NK-92 (cell line): ENCODE results near the gene YKT6.

Experiments
- DNase-seq: peaks from one replicate; lab custom pipeline; 2025; ENCODE audit not compliant: unreplicated experiment; lab: John Stamatoyannopoulos, UW

The YKT6 gene

DNA sequence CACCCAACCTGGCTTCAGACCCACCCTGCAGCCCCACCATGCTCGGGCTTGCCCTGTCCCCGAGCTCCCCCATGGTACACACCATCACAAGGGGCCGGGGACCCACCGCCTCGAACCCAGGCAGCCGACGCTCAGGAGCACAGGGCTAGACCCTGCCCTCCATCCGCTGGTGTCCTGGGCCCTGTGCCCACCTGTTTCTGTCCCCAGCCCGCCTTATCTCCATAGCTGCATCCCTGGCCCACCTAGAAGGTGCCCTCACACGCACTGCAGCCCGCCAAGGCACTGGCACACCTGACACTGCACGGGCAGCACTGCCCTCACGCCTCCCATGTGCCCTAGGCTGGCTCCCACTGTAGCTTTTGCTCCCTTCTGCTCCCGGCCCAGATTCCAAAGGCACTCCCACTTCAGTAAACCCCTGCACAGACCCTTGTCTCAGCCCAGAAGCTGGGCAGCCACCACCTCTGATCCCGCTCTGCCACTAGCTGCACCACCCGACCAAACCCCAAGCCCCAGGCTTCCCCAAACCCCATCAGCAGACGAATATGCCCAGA is 17.1 kb downstream of the YKT6 start:
- no peak for DNase-seq

- no peak for DNase-seq
These were observed 17.8 kb downstream of the YKT6 start for GRCh38 chr7:44218418-44219201.

GRCh38 chr7:44219371-44220045 is 18.7 kb downstream of the YKT6 start:
- DNase-seq: no peak

DNA sequence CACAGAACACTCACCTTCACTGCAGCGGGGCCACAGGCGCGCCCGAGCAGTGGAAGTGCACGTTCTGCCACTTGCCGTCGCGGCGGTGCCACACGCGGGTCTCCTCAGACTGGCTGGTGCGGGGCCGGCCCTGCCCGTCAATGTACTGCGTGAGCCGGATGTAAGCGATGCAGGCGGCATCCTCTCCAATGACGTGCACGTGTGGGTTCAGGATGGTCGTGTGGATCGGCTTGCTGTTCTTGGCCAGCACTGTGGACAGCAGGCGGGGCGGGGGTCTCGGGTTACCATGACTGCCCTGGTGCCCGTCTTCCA is 19.2 kb downstream of the YKT6 start:
- DNase-seq: no peak

DNA sequence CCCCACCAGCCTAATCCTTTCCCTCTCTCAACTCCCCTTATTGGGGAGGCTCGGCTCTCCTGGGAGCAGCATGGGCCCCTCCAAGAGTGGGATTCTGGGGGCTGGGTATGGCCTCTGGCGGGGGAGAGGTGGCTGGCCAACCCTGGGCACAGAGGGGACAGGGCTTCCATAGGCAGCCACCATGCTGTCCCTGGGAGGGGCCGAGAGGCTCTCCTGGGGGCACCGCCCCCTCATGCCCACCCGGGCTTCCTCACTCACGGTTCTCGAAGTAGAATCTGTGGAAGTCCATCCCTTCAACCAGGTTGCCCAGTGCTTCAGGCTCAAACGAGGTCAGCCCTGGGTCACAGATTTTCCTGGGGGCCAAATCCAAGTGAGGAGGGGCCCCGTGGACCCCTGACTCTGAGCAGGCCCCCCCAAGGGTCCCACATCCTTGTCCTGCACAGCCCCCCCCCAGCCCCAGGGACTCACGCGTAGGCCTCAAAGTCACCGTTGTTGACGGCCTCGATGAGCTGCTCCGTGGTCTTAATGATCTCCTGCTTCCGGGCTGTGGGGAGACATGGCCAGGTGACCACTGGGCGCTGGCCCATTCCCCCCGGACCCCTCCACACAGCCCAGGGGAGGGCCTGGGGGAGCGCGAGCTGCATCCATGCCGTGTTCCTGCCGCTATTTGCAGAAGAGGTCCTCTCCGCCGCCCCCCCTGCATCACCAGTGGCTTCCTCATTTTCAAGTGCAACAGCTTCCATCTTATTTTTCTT is 19.8 kb downstream of the YKT6 start:
- DNase-seq: no peak

- no peak for DNase-seq
These were observed 20.5 kb downstream of the YKT6 start for GRCh38 chr7:44221231-44221791.

- DNase-seq: no peak
These were observed 21.3 kb downstream of the YKT6 start for GRCh38 chr7:44222074-44222473.

DNA sequence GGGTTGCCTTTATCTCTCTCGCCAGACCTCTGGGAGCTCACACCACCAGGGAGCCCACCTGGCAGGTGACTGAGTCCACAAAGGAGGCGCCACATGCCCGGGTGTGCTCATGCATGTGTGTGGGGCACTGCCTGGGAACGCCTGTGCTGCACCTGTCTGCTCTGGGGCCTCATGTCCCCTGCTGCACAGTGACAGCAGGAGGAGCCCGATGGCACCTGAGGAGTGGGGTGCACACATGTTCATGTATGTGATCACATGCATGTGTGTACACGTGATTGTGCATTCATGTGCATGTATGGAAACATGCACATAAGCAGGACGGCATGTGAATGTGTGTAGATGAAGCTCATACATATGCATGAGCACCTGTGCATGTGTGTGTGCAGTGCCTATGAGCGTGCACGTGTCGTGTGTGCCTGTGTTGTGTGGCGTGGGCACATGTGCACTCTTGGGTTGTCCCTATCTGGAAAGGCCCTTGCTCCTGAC is 22.0 kb downstream of the YKT6 start:
- DNase-seq: no peak

DNA sequence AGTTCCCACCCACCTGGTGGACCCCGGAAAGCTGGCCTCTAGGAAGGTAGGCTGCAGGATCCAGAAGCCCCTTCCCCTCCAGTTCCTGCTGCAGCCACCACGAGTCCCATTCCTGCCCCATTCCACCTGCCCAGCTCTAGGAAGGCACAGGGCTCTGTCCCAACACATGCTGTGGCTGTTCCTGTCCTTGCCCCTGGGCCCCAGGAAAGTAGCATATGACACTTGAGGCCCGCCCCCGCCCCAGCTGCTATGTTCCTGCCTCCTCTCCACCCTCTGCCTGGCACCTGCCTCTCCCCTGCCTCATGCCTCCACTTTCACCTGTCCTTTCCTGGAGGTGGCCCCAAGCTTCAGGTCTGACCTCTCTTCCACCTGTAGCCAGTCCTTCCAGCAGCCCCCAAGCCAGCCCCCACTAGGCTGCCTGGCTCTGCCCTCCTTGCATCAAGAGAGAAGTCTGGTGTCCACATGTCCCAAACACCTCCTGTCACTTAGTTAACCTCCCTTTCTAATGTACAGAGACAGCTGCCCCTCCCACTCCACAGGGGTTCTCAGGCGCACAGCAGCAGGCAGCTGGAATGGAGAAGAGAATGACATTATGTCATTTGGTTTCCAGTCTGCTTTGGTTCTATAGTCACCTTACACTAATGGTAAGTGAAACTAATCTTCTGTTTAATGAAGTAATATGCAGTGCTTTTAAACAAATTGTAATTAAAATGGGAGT is 22.7 kb downstream of the YKT6 start:
- no peak for DNase-seq

DNA sequence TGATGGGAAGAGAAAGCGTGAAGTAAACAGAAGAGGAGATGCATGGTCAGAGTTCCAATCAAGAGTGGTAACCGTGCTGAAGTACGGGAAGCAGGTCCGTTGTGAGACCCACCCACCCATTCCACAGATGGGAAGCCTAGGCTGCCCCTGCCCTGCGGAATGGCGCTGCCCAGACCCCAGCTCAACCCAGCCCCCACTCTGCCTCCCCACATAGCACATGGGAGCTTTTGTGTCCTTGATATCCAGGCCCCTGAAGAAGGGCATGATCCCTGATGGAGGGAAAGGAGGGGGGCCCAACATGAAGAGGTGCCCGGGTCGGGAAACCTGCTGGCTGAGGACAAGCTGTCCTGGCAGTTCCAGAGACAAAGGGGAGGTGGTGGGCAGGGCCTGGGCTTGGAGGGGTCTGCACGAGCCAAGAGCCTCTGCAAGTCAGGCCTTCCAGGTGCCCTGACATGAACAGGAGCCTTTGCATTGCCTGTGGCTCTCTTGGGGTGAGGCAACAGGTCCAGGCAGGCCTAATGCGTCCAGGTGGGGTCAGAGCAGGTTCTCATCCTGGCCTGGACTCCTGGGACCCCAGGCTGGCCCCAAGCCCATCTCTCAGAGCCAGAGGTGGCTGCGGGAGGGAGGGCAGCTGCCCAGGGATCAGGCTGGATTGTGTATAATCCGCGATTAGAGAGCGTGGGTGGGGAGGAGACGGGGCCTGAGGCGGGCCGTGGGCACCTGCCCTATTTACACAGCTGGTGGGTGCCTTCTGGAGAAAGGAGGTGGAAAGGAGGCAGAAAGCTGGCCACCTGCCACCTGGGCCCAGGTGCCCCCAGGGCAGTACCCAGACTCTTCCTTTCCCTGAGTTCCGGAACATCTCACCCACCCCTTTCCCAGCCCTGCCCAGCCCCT is 23.5 kb downstream of the YKT6 start:
- DNase-seq: no peak

- no peak for DNase-seq
These were observed 24.3 kb downstream of the YKT6 start for GRCh38 chr7:44224974-44225565.

DNA sequence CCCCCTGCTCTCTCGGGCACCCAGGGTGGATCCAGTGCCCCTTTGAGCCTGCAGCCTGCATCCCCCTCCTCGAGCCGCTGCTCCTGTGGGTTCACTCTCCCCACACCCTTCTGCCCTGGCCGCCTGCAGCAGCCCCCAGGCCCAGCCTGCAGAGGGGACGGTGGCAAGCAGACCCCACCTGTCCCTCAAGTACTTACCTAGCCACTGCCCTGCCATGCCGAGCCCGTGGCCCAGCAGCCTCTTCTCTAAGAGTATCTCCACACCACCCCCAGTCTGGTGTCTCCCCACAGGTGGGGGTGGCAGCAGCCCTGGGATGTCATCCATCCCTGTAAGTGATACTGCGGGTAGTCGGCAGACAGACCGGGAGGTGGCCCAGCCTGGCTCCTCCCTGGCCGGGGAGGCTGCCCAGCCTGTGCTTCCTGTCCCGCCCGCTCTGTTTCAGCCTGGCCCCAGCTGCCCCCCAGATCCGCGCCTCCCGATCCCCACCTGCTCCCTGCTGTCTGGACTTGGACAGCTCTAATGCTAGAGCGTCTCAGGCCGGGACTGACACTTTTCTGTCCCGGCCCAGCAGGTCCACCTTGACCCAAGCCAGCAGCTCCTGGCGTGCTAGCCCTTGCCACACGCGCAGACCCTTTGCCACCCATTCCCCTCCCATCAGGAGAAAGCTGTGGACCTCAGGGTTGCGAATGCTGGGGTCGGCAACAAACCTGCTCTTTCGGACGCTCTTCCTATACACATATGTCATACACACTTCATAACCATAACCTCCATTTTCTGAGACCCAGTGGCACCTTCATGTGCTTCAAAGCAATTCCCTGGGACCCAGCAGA is 25.0 kb downstream of the YKT6 start:
- no peak for DNase-seq

DNA sequence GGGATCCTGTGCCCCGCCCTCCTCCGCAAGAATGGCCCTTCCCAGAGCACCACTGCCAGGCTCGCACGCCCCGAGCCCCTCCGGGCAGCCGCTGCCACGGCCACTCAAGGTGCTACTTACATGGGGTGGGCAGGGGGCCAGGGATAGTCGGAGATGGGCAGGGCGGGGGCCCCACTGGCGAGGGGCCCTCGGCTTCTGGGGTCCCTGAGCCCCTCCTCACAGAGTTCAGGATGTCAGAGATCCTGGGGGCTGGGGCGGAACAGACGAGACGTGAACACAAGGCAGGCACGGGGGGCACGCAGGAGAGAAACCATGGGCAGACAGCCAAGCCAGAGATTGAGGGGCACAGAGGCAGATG is 25.6 kb downstream of the YKT6 start:
- DNase-seq: no peak

DNA sequence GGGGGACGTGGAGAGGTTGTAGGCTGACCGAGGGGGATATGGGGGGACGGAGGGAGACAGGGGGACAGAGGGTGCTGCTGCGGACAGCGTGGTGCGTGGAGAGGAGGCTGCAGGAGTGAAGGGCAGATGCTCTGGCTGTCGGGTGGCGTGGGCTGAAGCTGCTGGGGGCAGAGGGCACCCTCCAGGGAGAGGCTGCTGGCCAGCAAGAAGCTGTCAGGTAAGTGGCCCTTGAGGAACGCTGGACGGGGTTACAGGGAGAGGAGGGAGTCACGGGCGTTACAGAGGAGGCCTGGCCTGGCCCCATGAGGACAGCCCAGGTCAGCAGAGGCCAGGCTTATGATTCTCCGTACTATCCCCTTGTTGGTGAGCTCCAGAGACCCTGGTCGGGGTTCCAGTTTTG is 27.1 kb downstream of the YKT6 start:
- no peak for DNase-seq

GRCh38 chr7:44228571-44229350 is 28.0 kb downstream of the YKT6 start:
- DNase-seq: no peak

- no peak for DNase-seq
These were observed 28.8 kb downstream of the YKT6 start for GRCh38 chr7:44229546-44230105.

DNA sequence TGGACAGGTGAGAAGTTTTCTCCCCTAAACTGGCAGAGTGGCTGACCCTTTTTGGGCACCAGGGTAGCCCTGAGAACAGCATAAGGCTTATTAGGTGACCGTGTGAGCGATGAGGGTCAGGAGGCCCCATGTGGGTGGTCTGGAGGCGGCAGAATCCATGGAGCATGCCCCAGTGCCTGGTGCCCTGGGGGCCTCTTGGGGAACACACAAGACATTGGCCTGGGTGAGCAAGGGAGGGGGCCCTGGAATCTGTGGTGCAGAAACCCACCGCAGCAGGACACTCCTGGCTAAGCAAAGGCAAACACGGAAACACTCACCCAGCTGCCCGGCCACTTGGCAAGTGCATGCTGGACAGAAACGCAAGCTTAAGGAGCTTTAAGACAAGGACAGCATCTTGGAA is 29.5 kb downstream of the YKT6 start:
- DNase-seq: no peak
